Fibroblast of skin of left quadriceps (primary cell): ENCODE data around the gene SSC4D.

Experiments
- DNase-seq, 2 experiments: peaks; one replicate each; pipeline ENCODE4 v3.0.0-alpha.2; 2013; ENCODE audit warnings: low read depth in 2 of 2

SSC4D gene

GRCh38 chr7:76354516-76354915, 55.0 kb downstream of the SSC4D start:
- DNase-seq, result no peak

GRCh38 chr7:76353744-76354143, 55.8 kb downstream of the SSC4D start:
- no peak for DNase-seq

GRCh38 chr7:76352193-76352592, 57.3 kb downstream of the SSC4D start:
- no peak for DNase-seq

- no peak for DNase-seq
These were observed 58.1 kb downstream of the SSC4D start for GRCh38 chr7:76351372-76351771.

GRCh38 chr7:76349313-76349885, 60.1 kb downstream of the SSC4D start:
- DNase-seq, result no peak

- no peak for DNase-seq
These were observed 61.8 kb downstream of the SSC4D start for GRCh38 chr7:76347710-76348109.

GRCh38 chr7:76346778-76347177, 62.7 kb downstream of the SSC4D start:
- no peak for DNase-seq

- DNase-seq, result no peak
These were observed 63.4 kb downstream of the SSC4D start for GRCh38 chr7:76346097-76346496.

GRCh38 chr7:76343931-76344321, 65.6 kb downstream of the SSC4D start:
- no peak for DNase-seq

- DNase-seq, result no peak
These were observed 66.1 kb downstream of the SSC4D start for GRCh38 chr7:76343294-76343930.

GRCh38 chr7:76342222-76342621, 67.3 kb downstream of the SSC4D start:
- no peak for DNase-seq

GRCh38 chr7:76340617-76341131, 68.8 kb downstream of the SSC4D start:
- no peak for DNase-seq
